NK-92 (cell line): ENCODE data around the gene ELFN1.

Experiments
- DNase-seq: peaks from one replicate; lab custom pipeline; 2025; ENCODE audit not compliant: unreplicated experiment; lab: John Stamatoyannopoulos, UW

Gene ELFN1

DNA sequence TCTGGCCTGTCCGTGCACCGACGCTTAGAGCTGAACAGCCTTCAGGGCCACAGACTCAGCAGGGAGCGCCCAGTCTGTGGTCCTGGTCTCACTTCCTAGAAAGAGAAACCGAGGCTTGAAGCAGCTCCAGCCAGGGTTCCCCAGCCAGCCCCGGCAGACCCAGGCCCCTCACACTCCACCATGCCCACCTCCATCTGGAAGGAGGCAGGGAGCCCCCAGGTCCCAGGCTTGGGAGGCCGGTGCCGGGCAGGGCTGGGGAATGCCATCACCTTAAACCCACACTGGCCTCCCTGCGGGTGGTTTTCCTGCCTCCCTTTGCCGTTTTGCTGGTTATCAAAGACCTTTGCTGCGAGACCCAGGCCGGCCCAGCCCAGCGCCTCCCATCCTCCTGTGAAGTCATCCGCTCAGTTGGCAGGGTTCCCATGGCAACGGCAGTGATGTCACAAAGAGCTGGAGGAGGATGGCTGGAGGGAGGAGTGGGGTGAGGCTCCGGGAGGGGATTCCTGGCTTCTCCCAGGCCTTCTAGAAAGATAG lies 24.0 kb downstream of the ELFN1 start:
- DNase-seq = no peak

DNA sequence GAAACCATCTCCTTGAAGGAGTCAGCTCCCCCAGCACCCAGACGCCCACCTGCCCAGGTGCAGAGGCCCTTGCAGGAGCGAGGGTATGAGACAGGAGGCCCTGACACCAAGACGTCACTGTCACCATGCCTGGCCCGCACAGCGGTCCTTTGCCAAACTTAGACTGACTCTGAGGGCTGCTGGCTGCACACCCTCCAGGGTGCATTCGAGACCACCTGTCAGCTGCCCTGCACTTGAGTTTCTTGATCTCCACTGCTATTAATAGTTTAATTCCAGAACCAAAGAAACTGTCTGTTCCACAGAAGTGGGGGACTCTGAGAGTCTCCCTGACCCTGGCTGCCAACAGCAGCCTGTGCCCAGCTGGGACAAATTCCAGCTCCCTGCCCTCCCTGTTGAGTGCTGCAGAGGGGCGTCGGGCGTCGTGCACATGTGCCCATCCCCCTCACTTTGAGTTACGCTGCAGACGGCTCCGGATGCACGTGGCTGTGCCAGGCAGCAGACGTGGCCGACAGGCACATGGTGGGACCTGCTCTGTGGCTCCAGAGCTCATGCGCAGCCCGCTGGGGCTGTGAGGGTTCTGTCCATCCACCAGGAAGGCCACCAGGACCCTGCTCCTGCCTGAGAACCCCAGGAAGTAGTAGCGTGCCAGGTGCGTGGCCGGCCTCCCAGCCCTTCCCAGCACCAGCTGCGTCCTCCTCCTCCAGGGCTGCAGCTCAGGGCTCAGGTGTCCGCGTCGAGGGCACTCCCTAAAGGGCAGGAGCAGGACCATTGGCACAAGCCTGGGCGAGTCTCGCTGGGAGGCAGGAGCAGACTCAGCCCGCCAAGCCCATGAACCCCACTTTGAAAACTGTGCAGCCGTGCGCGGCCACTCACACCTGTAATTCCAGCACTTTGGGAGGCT lies 24.8 kb downstream of the ELFN1 start:
- DNase-seq = no peak

DNA sequence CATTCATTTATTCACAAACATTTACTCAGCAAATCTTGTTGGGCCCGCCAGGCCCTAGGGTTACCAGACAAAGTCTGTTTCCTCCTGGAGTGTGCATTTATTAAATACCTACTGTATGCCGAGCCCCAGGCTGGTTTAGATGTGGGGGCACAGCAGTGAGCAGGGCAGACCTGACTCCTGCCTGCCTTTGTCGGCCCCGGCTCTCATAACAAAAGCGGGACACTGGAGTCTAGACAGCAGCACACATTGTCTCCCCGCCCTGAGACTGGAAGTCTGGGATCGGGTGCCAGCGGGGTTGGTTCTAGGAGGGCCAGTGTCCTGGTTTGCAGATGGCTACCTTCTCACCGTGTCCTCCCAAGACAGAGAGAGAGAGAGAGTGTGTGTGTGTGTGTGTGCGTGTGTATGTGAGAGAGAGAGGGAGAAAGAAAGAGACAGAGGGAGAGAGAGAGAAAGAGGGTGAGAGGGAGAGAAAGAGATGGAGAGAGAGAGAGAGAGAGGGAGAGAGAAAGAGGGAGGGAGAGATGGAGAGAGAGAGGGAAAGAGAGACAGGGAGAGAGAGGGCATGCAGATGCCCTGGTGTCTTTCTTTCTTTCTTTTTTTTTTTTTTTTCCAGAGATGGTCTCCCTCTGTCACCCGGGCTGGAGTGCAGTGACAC lies 25.9 kb downstream of the ELFN1 start:
- DNase-seq = no peak

DNA sequence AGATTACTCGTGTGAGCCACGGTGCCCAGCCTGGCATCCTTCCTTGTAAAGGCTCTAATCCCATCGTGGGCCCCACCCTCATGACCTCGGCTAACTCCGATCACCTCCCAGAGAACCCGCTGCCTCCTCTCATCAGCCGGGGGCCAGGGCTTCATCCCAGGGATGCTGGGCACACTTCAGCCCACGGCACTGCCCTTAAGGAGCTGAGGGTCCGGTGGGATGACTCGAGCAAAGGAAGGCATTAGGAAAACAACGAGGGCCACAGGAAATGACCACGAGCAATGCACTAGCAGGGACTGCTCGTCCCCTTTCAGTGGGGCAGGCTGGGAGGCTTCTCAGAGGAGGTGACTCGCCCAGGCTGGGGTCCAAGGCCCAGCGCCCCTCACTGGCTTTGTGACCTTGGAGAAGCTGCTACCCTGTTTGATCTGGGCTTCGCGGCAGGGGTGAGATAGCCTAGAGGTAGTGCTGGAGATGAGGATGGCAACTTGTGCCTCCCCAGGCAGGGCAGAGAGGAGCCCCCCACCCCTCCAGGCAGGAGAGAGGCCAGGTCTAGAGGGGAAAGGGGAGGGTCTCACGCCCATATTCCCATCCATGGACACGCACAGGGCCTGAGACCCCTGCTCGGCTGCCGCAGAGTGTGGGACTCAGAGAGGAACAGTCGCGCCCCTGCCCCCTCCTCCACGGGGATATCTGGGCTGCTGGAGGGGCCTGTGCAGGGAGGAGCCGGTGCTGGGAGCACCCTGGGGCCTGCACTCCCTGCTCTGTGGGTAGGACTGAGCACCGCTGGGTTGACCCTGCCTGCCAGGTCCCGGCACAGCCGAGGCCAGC lies 26.8 kb downstream of the ELFN1 start:
- DNase-seq = no peak

DNA sequence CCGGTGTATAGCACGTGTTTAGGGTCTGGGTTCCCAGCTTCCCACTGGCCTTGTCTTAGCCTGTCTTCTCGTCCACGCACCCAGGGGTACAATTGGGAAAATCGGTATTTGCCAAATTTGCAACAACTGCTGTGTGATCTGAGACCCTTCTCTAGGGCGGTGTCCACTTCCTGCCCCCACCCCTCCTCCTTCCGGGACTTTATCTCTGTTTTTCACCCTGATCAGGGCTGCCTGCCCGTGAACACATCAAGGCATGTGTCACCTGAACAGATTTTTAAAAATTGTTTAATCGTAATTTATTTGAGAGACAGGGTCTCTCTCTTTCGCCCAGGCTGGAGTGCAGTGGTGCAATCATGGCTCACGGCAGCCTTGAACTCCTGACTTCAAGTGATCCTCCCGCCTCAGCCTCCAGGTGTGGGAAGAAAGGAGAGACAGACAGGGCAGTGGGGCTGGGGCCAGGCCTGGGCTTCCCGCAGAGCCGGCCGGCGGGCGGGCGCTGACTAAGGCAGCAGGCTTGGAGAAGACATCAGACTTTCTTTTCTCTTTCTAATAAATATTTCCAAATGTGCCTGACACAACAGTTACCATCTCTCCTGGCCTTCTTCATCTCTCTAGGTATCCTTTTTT lies 27.5 kb downstream of the ELFN1 start:
- DNase-seq = no peak

DNA sequence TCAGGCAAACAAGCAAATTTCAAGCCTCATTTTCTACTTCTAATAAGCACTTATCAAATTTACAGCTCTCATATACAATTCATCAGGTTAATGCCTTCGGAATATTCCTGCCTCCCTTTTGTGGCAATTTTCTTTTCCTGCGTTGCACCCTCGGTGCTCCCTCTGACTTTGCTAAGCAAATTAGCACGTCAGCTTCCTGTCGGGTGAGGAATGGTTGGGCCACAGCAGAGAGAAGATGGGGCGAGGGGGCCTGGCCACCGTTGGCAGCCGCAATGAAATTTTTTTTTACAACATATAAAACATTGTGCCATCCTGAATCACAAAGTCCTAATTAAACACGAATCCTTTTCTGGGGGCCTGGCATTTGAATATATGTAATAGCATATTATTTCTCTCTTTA lies 28.1 kb downstream of the ELFN1 start:
- no peak for DNase-seq

DNA sequence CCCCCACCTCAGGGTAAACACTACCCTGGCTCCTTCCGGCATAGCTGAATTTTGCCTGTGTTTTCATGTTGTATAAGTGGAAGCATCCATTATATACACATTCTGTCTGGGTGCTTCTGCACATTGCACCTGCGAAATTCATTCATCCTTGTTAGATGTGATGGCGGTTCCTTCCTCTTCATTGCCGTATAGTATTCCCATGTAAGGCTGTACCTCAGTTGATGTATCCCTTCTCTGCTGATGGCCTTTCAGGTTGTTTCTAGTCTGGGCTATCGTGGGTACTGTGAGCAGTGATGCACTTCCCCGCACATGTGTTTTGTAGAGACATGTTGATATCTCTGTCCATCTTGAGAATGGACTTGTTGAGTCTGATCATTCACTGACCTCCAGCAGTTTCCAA lies 28.9 kb downstream of the ELFN1 start:
- DNase-seq = no peak

DNA sequence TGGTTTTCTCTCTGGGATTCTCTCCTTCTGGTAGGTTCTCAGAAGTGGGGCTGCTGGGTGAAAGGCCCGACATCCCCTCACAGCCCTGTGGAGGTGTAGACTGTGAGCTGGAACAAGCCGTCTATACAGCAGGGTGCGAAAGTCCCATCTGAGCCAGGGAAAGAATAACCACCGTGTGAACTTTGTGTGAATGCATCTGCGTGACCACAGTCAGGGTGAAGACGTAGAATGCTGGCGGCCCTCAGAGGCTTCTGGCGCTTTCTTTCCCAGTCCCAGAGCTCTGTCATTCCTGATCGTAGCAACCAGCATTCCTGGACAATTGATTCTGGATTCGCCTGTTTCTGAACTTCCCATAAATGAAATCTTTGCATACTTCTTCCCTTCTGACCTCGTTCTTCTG lies 30.0 kb downstream of the ELFN1 start:
- no peak for DNase-seq

DNA sequence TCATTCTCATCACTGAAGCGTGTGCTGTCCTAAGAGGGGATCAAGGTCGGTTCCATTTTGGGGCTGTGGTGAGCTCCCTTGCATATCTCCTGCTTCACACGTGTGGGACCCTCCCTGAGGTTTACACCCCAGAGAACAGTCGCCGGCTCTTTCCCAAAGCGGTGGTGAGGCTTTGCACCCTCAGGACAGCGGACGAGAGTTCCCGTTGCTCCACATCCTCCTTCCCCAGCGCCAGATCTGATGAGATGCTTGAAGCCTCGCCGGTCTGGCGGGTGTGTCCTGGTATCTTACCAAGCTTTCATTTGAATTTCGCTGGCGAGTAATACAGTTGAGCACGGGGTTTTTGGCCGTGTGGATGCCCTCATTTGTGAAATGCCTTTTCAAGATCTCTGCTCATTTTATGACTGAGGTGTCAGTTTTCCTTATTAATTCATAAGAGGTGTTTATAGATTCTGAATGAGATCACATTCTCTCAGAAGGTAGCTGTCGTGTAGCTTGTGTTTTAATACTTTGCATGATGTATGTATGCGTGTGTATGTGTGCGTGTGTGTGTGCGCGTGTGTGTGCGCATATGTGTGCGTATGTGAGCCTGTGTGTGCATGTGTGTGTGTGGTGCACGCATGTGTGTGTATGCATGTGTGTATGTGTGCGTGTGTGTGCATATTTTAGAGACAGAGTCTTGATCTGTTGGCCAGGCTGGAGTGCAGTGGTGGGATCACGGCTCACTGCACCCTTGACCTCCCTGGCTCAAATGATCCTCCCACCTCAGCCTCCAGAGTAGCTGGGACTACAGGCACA lies 30.7 kb downstream of the ELFN1 start:
- no peak for DNase-seq

DNA sequence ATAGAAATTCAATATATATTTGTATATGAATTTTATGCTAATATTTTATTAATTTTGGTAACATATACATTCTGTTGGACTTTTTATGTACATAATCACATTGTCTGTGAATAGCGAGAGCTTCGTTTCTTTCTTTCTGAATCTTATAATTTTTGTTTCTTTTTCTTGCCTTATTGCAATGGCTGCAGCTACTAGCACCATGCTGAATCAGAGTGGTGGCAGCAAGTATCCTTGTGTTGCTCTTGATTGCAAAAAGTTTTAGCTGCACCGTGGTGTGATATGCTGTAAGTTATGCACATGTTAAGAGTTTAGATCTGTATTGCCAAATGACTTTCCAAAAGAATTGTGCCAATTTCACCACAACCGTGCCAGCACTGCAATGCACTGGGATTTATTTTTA lies 32.6 kb downstream of the ELFN1 start:
- no peak for DNase-seq

DNA sequence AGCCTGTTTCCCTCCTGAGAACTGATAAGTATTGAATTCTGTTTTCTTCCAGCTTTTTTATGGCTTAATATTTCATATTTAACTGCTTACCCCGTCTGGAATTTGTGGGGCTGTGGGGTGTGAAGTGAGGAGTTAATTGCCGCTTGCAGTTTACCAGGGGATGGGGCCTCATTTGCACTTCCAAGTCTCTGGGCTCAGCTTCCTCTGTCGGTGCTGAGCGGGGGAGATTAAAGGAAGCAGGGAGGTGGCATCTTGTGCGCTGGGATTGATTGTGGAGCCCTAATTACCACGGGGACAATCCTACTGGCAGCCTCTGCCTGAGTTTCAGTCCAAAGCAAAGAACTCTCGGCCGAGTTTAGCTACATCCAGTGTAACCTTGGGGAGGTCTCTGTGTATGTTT lies 33.4 kb downstream of the ELFN1 start:
- DNase-seq = no peak

DNA sequence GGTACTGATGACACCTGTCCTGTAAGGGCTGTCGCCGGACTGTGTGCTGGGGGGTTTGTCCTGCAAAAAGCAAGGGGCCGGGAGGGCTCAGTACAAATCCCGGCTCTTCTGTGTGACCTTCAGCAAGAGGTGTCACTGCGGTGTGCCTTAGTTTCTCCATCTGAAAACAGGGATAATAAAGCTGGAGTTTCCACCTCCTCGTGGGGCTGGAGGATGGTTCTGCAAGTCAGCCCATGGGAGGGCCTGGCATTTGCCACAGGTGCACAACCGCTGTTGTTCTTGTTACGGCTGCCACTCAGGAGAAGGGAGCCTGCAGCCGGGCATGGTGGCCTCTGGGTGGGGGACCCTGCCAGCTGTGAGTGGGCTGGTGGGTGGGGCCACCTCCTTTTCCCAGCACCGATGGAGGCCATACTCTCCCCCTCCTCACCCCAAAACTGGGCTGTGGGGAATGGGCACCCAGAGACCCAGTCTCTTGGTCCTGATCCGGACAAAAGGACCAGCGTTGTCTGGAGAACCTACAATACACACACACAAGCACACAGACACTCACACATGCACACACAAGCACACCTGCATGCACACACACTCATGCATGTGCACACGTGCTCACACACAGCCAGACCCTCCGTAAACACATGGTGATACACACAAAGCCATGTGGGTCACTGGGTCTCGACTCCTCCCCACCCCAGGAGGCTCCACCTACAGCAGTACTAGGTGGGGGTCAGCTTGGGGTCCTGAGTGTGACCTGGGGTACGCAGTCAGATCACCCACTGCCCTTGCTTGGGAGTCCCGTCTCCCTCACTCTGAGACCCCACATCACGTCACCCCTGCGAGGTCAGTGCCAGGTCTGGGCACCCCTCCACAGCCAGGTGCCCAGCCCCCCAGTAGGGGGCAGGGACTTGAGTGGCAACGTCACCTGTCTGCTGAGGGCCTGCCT lies 34.1 kb downstream of the ELFN1 start:
- DNase-seq = no peak

DNA sequence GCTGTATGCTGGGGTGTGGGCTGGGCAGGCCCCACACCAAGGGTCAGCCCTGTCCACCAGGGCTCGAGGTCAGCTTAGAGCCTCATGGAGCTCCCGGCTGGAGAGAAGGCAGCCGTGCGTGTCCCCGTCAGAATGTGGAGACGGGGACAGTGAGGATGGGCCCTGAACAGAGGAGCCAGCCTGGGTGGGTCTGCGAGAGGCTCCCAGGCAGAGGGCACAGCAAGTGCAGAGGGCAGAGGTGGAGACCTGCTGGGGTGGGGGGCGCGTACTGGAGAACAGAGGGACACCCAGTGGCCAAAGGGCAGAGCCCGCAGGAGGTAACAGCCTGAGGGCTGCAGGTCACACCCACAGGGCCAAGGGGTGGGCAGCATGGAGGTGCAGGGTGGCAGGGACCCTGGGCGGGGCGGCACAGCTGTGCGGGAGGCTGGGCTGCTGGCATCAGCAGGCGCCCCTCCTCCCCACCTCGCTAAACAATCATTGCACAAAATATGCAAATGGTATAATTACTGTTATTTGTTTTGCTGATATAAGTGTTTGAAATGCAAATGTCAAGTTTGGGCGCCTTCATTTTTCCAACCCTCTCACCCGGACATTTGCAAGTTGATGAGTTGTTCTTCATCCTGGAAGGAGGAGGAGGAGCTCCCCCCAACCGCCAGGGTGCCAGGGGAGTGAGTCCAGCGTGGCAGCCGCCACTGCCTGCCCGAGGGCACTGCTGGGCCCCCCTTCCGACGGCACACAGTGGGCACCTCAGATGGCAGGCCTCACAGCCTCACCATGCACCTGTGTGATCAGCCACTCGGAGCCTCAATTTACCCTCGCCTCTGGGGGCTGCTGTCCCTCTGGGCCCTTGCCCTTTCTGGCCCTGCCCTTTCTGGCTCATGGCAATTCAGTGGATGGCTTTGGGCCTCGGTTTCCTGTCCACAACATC lies 35.0 kb downstream of the ELFN1 start:
- DNase-seq = no peak

DNA sequence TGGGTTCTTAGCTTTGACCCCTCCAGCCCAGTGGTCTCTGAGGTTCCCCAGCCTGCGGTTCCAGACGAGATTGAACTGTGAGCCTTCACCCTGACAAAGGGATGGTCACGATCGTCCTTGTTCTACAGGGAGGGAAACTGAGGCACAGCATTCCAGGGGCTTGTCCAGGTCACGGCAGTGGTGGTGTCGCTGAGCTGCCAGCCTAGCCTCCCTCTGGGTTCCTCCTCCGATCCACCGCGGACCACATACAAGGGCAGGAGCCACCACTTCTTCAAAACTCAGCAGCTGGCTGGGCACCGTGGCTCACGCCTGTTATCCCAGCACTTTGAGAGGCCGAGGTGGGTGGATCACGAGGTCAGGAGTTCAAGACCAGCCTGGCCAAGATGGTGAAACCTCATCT lies 35.8 kb downstream of the ELFN1 start:
- DNase-seq = no peak

DNA sequence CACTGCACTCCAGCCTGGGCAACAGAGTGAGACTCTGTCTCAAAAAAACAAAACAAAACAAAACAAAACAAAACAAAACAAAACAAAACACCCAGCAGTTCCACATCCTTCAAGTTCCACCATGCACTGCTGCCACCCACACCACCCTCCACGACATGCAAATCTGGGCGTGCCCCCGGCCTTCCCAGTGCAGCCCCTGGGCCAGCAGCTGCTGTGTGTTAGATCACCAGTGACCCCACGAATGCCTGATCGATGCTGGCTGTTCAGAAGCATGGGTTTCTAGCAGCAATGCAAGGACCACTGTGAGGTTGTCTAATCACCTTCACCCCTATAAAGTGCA lies 36.3 kb downstream of the ELFN1 start:
- no peak for DNase-seq

DNA sequence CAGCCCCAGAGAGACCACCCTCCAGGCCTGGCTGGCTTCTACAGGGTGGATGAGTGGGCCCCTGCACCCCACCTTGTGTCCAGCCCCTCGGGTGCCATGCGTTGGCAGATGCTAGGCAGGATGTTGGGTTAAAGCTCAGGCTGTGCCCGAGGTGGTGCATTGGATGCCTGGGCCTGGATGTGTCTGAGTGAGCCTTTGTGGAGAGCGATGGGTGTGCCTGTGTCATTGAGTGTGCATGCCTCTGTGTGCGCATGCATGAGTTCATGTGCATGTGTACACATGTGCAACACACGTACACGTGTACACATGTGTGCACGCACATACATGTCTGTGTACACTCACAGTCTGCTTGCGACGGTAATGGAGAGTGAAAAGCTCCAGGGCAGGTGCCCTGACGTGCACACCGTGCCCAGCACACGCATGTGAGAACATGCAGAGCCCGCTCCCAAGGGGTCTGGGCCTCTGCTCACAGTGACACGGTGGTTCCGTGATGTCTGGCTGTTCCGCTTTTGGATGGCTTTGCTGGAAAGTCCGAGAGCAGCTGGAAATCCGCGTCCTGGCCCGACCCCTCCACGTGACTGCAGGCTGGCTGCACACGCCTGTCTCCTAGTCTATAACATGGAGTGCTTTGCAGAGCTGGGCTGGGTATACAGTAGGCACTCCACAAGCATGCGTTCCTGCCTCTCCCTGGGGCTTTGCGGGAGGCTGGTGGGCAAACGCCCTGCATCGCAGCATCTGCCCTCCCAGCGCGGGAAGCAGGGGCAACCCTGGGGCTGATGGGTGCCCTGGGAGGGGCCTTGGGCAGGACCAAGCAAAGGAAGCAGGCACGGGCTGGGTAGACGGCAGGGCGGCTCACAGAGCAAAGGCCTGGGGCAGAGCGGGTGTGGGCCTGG lies 36.9 kb downstream of the ELFN1 start:
- DNase-seq = no peak
